ENCODE data around the gene ZNF582. TPM values are rescaled to one million over a fixed set of nuclear protein-coding genes. Genes with fewer than 3 reads are reported as not detected.

Gene ZNF582
- total RNA-seq (2014; rRNA removed; shearing (Covaris generic)) (3.9 and 8.0 TPM in 2 replicates), polyA plus RNA-seq (2016; fragmentation: Nextera tagmentation; extraction: Ambion mirVana) (4.1 and 5.0 TPM in 2 replicates)
- long read RNA-seq, partial matches to known transcripts, result 3 of 5 reads
- long read RNA-seq, other reads (novel, unspliced or antisense), result 1 of 5 reads

DNA sequence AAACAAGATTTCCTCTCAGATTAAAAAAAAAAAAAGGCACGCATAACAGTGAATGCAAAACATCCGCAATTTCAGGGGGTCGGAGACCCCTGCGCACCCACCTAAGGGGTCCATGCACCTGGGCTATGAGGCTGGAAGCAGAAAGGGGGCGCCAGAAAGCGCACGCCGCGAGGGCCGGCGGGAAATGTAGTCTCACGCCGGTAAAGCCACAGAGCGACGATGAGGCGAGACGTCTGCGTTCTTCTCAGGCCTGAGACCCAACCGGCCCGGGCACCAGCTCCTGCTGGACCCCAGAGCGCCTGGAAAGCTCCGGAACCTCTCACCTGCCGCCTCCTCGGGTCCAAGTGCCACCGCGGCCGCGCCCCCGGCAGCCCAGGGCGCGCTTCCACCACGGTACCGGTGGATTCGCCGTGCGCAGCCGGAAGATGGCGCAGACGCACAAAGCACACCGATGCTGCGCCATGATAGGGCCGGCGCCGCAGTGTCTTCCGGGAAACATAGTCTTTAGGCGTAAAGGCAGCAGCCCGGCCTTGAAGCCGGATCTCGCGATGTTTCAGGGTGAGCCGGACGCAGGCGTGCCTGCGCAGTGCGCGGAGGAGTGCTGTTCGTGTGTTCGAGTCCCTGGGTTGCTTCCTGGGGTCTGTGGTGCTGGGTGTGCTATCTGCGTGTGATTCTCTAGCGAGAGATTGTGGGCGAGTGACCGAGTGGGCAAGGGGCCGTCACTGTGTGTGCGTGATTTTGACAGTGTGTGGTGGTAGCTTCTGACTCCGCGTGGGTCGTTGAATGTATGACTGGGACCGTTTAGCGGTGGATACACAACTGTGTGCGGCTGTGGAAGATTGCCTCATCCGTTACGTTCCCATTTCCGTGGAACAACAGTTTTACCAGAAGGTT is at the start of gene ZNF582:
Gene ZNF582 (minus strand): TSS at position 416 of the 894 bp plus-strand sequence. CDS start 1,782 bp downstream, outside the sequence.
- H3K79me2 ChIP-seq (replicated peaks; ENCODE audit: insufficient read depth), result no peaks in the 10 kb centered on the region
- H3K27ac ChIP-seq (ENCODE audit: low read depth), result peak within 1 kb of the TSS; percentile 82
- Mint-ChIP-seq H3K9me3 (peaks cover 37% of the 10 kb centered on the region), H3K27me3 (ENCODE audit: insufficient read depth, low read depth, poor library complexity) (peaks cover 8% of the 10 kb centered on the region), H3K36me3 (ENCODE audit: low read depth) (peaks cover 74% of the 10 kb centered on the region), H3K4me3 (peak within 1 kb of the TSS; percentile 96), H3K4me1 (peaks cover 6% of the 10 kb centered on the region; the same call in 2 of the 3 replicates), H3K27ac (peak within 1 kb of the TSS; percentile 97)
- H3K4me3 ChIP-seq, result peak within 1 kb of the TSS; percentile 80
- H3K4me2 ChIP-seq, result peak within 1 kb of the TSS; percentile 75
- H3F3A ChIP-seq (replicated peaks; ENCODE audit: low read depth), result no peaks in the 10 kb centered on the region
- no peaks in the 10 kb centered on the region for H3K27me3 ChIP-seq (ENCODE audit: insufficient read depth)
- no peaks in the 10 kb centered on the region for H4K20me1 ChIP-seq (replicated peaks; ENCODE audit: insufficient read depth)
- peaks cover 12% of the 10 kb centered on the region for H3K36me3 ChIP-seq (ENCODE audit: insufficient read depth)
- no peaks in the 10 kb centered on the region for H3K9me2 ChIP-seq (ENCODE audit: insufficient read depth)
- DNase-seq (ENCODE audit: low spot score), result peak; percentile 99
- ATAC-seq, result peak; percentile 98
- peak within 1 kb of the TSS; percentile 77 for H2AFZ ChIP-seq
- no peaks in the 10 kb centered on the region; the same call in 1 of the 2 replicates for H3K4me1 ChIP-seq (ENCODE audit: insufficient read depth)
- TF ChIP-seq, protein P1, sequence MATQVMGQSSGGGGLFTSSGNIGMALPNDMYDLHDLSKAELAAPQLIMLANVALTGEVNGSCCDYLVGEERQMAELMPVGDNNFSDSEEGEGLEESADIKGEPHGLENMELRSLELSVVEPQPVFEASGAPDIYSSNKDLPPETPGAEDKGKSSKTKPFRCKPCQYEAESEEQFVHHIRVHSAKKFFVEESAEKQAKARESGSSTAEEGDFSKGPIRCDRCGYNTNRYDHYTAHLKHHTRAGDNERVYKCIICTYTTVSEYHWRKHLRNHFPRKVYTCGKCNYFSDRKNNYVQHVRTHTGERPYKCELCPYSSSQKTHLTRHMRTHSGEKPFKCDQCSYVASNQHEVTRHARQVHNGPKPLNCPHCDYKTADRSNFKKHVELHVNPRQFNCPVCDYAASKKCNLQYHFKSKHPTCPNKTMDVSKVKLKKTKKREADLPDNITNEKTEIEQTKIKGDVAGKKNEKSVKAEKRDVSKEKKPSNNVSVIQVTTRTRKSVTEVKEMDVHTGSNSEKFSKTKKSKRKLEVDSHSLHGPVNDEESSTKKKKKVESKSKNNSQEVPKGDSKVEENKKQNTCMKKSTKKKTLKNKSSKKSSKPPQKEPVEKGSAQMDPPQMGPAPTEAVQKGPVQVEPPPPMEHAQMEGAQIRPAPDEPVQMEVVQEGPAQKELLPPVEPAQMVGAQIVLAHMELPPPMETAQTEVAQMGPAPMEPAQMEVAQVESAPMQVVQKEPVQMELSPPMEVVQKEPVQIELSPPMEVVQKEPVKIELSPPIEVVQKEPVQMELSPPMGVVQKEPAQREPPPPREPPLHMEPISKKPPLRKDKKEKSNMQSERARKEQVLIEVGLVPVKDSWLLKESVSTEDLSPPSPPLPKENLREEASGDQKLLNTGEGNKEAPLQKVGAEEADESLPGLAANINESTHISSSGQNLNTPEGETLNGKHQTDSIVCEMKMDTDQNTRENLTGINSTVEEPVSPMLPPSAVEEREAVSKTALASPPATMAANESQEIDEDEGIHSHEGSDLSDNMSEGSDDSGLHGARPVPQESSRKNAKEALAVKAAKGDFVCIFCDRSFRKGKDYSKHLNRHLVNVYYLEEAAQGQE (IDR thresholded peaks at IDR 0.05; ENCODE audit: unreplicated experiment), result no peak
- TF ChIP-seq, protein P2, sequence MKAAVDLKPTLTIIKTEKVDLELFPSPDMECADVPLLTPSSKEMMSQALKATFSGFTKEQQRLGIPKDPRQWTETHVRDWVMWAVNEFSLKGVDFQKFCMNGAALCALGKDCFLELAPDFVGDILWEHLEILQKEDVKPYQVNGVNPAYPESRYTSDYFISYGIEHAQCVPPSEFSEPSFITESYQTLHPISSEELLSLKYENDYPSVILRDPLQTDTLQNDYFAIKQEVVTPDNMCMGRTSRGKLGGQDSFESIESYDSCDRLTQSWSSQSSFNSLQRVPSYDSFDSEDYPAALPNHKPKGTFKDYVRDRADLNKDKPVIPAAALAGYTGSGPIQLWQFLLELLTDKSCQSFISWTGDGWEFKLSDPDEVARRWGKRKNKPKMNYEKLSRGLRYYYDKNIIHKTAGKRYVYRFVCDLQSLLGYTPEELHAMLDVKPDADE (IDR thresholded peaks at IDR 0.05), result peak; percentile 85
- TF ChIP-seq, protein P3, sequence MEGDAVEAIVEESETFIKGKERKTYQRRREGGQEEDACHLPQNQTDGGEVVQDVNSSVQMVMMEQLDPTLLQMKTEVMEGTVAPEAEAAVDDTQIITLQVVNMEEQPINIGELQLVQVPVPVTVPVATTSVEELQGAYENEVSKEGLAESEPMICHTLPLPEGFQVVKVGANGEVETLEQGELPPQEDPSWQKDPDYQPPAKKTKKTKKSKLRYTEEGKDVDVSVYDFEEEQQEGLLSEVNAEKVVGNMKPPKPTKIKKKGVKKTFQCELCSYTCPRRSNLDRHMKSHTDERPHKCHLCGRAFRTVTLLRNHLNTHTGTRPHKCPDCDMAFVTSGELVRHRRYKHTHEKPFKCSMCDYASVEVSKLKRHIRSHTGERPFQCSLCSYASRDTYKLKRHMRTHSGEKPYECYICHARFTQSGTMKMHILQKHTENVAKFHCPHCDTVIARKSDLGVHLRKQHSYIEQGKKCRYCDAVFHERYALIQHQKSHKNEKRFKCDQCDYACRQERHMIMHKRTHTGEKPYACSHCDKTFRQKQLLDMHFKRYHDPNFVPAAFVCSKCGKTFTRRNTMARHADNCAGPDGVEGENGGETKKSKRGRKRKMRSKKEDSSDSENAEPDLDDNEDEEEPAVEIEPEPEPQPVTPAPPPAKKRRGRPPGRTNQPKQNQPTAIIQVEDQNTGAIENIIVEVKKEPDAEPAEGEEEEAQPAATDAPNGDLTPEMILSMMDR (conservative IDR thresholded peaks at IDR 0.05; ENCODE audit: low read depth in 2 of 2), result peak; percentile 73 to 80
- TF ChIP-seq POLR2AphosphoS5 (IDR thresholded peaks at IDR 0.05; ENCODE audit: low read depth) (peak; percentile 86), ZNF114 (CRISPR knock-in tag; IDR thresholded peaks at IDR 0.05) (no peak)

Data from GM23338 (cell line).